ENCODE results near the gene FNDC3A. TPM values are rescaled to one million over a fixed set of nuclear protein-coding genes. Genes with fewer than 3 reads are reported as not detected.
"Not testable (repeated sequence)": the region's sequence is repeated elsewhere in the genome, so short reads cannot be mapped to it uniquely, and the experiment has no call there.

Gene FNDC3A
- total RNA-seq, 1 experiment from 2014 or later = 49.3 TPM

- ChIA-PET POLR2A (ENCODE audit: low non-redundant PET) (no interaction called here), CTCF (no interaction called here)
- no peak overlapping the region for H3K27ac ChIP-seq (ENCODE audit: low read depth, low read length, poor library complexity, severe bottlenecking)
- TF ChIP-seq CTCF (conservative IDR thresholded peaks at IDR 0.05; ENCODE audit: low read depth, low read length) (no peak), EZH2 (IDR thresholded peaks at IDR 0.05; ENCODE audit: borderline replicate concordance, low read depth, low read length, poor library complexity, severe bottlenecking) (no peak)
- no peaks in the 10 kb centered on the region for H3K36me3 ChIP-seq (ENCODE audit: insufficient read depth, low read length, poor library complexity, severe bottlenecking)
- no peak overlapping the region for H3K4me3 ChIP-seq (ENCODE audit: low read depth, low read length, poor library complexity, severe bottlenecking)
- no peaks in the 10 kb centered on the region for H3K27me3 ChIP-seq (replicated peaks; ENCODE audit: insufficient read depth, low read depth, low read length, poor library complexity)
- no peaks in the 10 kb centered on the region for H3K4me1 ChIP-seq (ENCODE audit: insufficient read depth, low read length, poor library complexity, severe bottlenecking)
- BruUV-seq (replicated peaks) = no TSS peak
- DNase-seq (ENCODE audit: low spot score) = no peak
- no peaks in the 10 kb centered on the region for H3K9me3 ChIP-seq (ENCODE audit: low read depth, low read length, poor library complexity, severe bottlenecking)
- intact Hi-C loops (cut with micrococcal nuclease; ENCODE audit: unreplicated experiment) = no loop called here
Observed at GRCh38 chr13:49058761-49059160, 83.0 kb downstream of the FNDC3A start.

- no peaks in the 10 kb centered on the region for H3K9me3 ChIP-seq (ENCODE audit: low read depth, low read length, poor library complexity, severe bottlenecking)
- no peaks in the 10 kb centered on the region for H3K36me3 ChIP-seq (ENCODE audit: insufficient read depth, low read length, poor library complexity, severe bottlenecking)
- H3K27me3 ChIP-seq (replicated peaks; ENCODE audit: insufficient read depth, low read depth, low read length, poor library complexity) = no peaks in the 10 kb centered on the region
- H3K4me1 ChIP-seq (ENCODE audit: insufficient read depth, low read length, poor library complexity, severe bottlenecking) = no peaks in the 10 kb centered on the region
- TF ChIP-seq CTCF (conservative IDR thresholded peaks at IDR 0.05; ENCODE audit: low read depth, low read length) (no peak), EZH2 (IDR thresholded peaks at IDR 0.05; ENCODE audit: borderline replicate concordance, low read depth, low read length, poor library complexity, severe bottlenecking) (no peak)
- H3K4me3 ChIP-seq (ENCODE audit: low read depth, low read length, poor library complexity, severe bottlenecking) = no peak overlapping the region
- no TSS peak for BruUV-seq (replicated peaks)
- intact Hi-C loops (cut with micrococcal nuclease; ENCODE audit: unreplicated experiment) = no loop called here
- H3K27ac ChIP-seq (ENCODE audit: low read depth, low read length, poor library complexity, severe bottlenecking) = no peak overlapping the region
- no peak for DNase-seq (ENCODE audit: low spot score)
- ChIA-PET POLR2A (ENCODE audit: low non-redundant PET) (no interaction called here), CTCF (no interaction called here)
Observed at GRCh38 chr13:49060678-49061387, 85.1 kb downstream of the FNDC3A start.

- BruUV-seq (replicated peaks); H3K27ac ChIP-seq (ENCODE audit: low read depth, low read length, poor library complexity, severe bottlenecking); H3K9me3 ChIP-seq (ENCODE audit: low read depth, low read length, poor library complexity, severe bottlenecking); CTCF ChIA-PET; DNase-seq (ENCODE audit: low spot score); H3K4me3 ChIP-seq (ENCODE audit: low read depth, low read length, poor library complexity, severe bottlenecking); H3K36me3 ChIP-seq (ENCODE audit: insufficient read depth, low read length, poor library complexity, severe bottlenecking); H3K4me1 ChIP-seq (ENCODE audit: insufficient read depth, low read length, poor library complexity, severe bottlenecking); POLR2A ChIA-PET (ENCODE audit: low non-redundant PET); H3K27me3 ChIP-seq (replicated peaks; ENCODE audit: insufficient read depth, low read depth, low read length, poor library complexity); intact Hi-C loops (cut with micrococcal nuclease; ENCODE audit: unreplicated experiment): not testable (repeated sequence)
Observed at GRCh38 chr13:49061388-49061752, 85.7 kb downstream of the FNDC3A start.

- ChIA-PET CTCF (no interaction called here), POLR2A (ENCODE audit: low non-redundant PET) (no interaction called here)
- Histone ChIP-seq H3K4me1 (ENCODE audit: insufficient read depth, low read length, poor library complexity, severe bottlenecking) (no peaks in the 10 kb centered on the region), H3K27me3 (replicated peaks; ENCODE audit: insufficient read depth, low read depth, low read length, poor library complexity) (no peaks in the 10 kb centered on the region), H3K27ac (ENCODE audit: low read depth, low read length, poor library complexity, severe bottlenecking) (no peak overlapping the region), H3K36me3 (ENCODE audit: insufficient read depth, low read length, poor library complexity, severe bottlenecking) (no peaks in the 10 kb centered on the region), H3K4me3 (ENCODE audit: low read depth, low read length, poor library complexity, severe bottlenecking) (no peak overlapping the region), H3K9me3 (ENCODE audit: low read depth, low read length, poor library complexity, severe bottlenecking) (no peaks in the 10 kb centered on the region)
- TF ChIP-seq EZH2 (IDR thresholded peaks at IDR 0.05; ENCODE audit: borderline replicate concordance, low read depth, low read length, poor library complexity, severe bottlenecking) (no peak), CTCF (conservative IDR thresholded peaks at IDR 0.05; ENCODE audit: low read depth, low read length) (no peak)
- intact Hi-C loops (cut with micrococcal nuclease; ENCODE audit: unreplicated experiment) = no loop called here
- DNase-seq (ENCODE audit: low spot score) = no peak
- BruUV-seq (replicated peaks) = no TSS peak
Observed at GRCh38 chr13:49062297-49062896, 86.7 kb downstream of the FNDC3A start.
